Esophagus squamous epithelium (tissue), 5 donors: ENCODE measurements around the gene HECTD4. TPM values are rescaled to one million over a fixed set of nuclear protein-coding genes. Genes with fewer than 3 reads are reported as not detected.

ENCODE experiments used
- DNase-seq: peaks from one replicate; lab custom pipeline; 2025; lab: John Stamatoyannopoulos, UW
- H3K27ac ChIP-seq, 4 donors: fragments of 200-600 bp; sonication (generic); one replicate each; pipeline ENCODE4 v1.5.1; 2016 to 2019; ENCODE audit warnings: mild to moderate bottlenecking in 1 of 4
- H3K27me3 ChIP-seq, 4 donors: fragments of 200-600 bp; sonication (generic); 1 replicate in 3 of 4; 2 replicates in 1 of 4; pipeline versions ENCODE4 v1.5.1 to v1.6.0; 2017 to 2021; ENCODE audit warnings: antibody characterized with exemption in 1 of 4
- H3K36me3 ChIP-seq, 3 donors: fragments of 200-600 bp; sonication (generic); one replicate each; pipeline ENCODE4 v1.5.1; 2016 to 2019
- H3K4me1 ChIP-seq, 3 donors: fragments of 200-600 bp; sonication (generic); one replicate each; pipeline ENCODE4 v1.5.1; 2017 to 2019
- H3K4me3 ChIP-seq, 4 donors: fragments of 200-600 bp; sonication (generic); 1 replicate in 3 of 4; 2 replicates in 1 of 4; pipeline ENCODE4 v1.5.1; 2016 to 2019; ENCODE audit warnings: mild to moderate bottlenecking in 2 of 4, moderate library complexity in 1 of 4
- H3K9me3 ChIP-seq, 3 donors: fragments of 200-600 bp; sonication (generic); one replicate each; pipeline ENCODE4 v1.5.1; 2016 to 2019
- POLR2A ChIP-seq, 4 donors: fragments of 450-650 bp; IDR thresholded peaks; one replicate each; pipeline ENCODE4 v1.6.1; 2017; ENCODE audit warnings: antibody characterized with exemption in 4 of 4, mild to moderate bottlenecking in 4 of 4, moderate library complexity in 3 of 4
- WGBS, 2 donors: methylation state at CpG; one replicate each; pipeline ENCODE4 v1.1.5; 2018; 5-methylcytosine and 5-hydroxymethylcytosine counted together
- intact Hi-C: fragments of 100-400 bp; cut with DNase I; formaldehyde crosslinking; loops from one replicate; pipeline ENCODE4 v1.15.0; 2022
- total RNA-seq, 4 donors: library from RNA; depleted of rRNA; stranded (reverse); fragments of >200 nt; gene quantifications; one replicate each; pipeline ENCODE4 v1.1.0, GENCODE V29; 2016
- TF ChIP-seq, protein P1 (sequence below), 6 experiments: fragments of 450-650 bp in 4 of 6; fragments of 200-600 bp in 2 of 6; sonication (generic) in 2 of 6; IDR thresholded peaks; one replicate each; pipeline ENCODE4 v1.5.1; 2016 to 2019; ENCODE audit warnings: antibody characterized with exemption in 6 of 6, mild to moderate bottlenecking in 4 of 6, moderate library complexity in 4 of 6
- donor health status: DM: yes; HTN: yes; CAD: no.

Gene HECTD4
- total RNA-seq, 4 donors from 2014 or later, result 15.4 to 53.4 (median 33.4) TPM

DNA sequence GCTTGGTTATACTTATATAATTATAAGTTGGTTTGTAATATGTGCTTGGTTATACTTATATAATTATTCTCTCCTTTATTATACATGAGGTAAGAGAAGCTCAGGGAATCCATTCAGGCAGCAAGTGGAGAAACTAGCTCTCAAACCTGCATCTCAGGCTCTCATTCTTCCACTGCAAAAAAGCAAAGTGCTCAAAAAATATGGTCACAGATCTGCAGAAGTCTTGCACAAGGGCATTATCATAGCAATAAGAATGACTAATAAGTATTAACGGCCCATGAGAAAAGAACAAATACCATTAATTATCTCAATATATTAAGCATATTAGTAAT, 257.3 kb downstream of the HECTD4 start:
- intact Hi-C loops, result no loop called here
- Histone ChIP-seq H3K4me1 (peaks cover 43 to 81% (median 67%) of the 10 kb centered on the region in 3 donors), H3K4me3 (peak overlapping the region in 3 of 4 donors; percentile 68 to 87 (median 71)), H3K36me3 (no peaks in the 10 kb centered on the region), H3K27ac (peak overlapping the region in 3 of 4 donors; percentile 2 to 92 (median 88)), H3K27me3 (no peaks in the 10 kb centered on the region), H3K9me3 (no peaks in the 10 kb centered on the region)
- 0% methylated on average over 1 of the region's 1 CpG for WGBS, 2 donors
- TF ChIP-seq, protein P1, sequence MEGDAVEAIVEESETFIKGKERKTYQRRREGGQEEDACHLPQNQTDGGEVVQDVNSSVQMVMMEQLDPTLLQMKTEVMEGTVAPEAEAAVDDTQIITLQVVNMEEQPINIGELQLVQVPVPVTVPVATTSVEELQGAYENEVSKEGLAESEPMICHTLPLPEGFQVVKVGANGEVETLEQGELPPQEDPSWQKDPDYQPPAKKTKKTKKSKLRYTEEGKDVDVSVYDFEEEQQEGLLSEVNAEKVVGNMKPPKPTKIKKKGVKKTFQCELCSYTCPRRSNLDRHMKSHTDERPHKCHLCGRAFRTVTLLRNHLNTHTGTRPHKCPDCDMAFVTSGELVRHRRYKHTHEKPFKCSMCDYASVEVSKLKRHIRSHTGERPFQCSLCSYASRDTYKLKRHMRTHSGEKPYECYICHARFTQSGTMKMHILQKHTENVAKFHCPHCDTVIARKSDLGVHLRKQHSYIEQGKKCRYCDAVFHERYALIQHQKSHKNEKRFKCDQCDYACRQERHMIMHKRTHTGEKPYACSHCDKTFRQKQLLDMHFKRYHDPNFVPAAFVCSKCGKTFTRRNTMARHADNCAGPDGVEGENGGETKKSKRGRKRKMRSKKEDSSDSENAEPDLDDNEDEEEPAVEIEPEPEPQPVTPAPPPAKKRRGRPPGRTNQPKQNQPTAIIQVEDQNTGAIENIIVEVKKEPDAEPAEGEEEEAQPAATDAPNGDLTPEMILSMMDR (IDR thresholded peaks at IDR 0.05), result no peak
- no peak for TF ChIP-seq POLR2A (IDR thresholded peaks at IDR 0.05)
- no peak for DNase-seq

DNA sequence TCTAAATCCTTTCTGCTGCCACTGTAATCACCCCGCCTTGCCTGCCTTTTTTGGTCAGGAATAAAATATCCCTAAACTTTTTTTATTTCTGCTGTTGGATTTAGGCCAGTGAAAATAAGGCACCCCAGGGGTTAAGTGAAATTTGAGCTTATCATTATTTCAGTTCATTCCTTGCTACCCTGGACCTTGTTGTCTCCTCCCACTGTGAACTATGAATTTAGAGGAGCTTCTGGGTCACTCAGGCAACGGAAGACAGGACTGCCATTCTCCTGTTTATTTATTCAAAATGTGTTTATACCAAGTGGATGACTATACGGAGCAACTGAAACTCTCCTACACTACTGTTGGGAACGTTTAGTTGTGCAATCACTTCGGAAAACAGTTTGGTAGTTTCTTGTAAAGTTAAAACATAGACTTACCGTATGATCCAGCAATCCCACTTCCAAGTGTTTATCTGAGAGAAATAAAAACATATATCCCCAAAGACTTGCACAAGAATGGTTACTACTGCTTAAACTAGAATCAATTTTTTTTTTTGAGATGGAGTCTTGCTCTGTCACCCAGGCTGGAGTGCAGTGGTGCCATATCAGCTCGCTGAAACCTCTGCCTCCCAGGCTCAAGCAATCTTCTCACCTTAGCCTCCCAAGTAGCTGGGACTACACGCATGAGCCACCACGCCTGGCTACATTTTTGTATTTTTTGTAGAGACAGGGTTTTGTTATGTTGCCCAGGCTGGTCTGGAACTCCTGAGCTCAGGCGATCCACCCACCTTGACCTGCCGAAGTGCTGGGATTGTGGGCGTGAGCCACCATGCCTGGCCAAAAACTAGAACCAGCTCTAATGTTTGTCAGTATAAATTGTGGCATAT, 259.2 kb downstream of the HECTD4 start:
- Histone ChIP-seq H3K9me3 (no peaks in the 10 kb centered on the region), H3K36me3 (no peaks in the 10 kb centered on the region), H3K4me1 (peaks cover 33 to 64% (median 48%) of the 10 kb centered on the region in 3 donors), H3K4me3 (no peak overlapping the region), H3K27me3 (no peaks in the 10 kb centered on the region), H3K27ac (peak overlapping the region; percentile 68 to 92 (median 84))
- TF ChIP-seq POLR2A (IDR thresholded peaks at IDR 0.05), result no peak
- TF ChIP-seq, protein P1 (IDR thresholded peaks at IDR 0.05), result no peak
- DNase-seq, result no peak
- WGBS, 2 donors, result 49 to 56% methylated on average over 12 of the region's 12 CpGs
- intact Hi-C loops, result no loop called here

DNA sequence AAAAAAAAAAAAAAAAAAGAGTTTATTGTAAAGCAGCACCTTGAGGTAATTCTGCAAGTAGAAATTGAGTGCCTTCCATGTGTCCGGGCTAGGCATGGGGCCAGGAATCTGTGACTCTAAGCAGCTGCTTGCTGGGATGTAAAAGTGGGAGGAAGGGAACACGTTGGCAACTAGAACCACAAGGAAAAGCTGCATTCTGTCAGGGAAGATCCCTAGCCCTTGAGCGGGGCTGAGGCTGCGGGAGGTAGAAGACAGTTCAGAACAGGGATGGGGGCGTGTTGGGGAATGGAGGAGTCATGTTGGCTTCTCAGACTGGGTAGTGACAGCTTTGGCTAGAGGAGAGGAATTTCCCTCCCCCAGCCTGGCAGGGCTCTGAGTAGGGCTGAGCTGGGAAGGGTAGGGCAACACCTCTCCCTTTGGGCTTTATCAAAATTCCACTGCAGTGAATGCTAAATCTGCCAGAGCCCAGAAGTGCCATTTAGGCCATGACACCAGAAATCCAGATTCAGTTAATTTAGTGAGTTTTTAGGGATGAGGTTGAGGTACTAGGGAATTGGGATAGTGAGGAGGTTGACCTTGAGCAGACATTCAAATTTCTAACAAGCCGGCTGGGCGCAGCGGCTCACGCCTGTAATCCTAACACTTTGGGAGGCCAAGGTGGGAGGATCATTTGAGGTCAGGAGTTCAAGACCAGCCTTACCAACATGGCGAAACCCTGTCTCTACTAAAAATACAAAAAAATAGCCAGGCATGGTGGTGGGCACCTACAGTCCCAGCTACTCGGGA, 260.3 kb downstream of the HECTD4 start:
- 55 to 56% methylated on average over 7 to 11 of the region's 11 CpGs for WGBS, 2 donors
- Histone ChIP-seq H3K27me3 (no peaks in the 10 kb centered on the region), H3K36me3 (no peaks in the 10 kb centered on the region), H3K9me3 (no peaks in the 10 kb centered on the region), H3K4me1 (peaks cover 24 to 64% (median 45%) of the 10 kb centered on the region in 3 donors), H3K27ac (peak overlapping the region; percentile 68 to 92 (median 84)), H3K4me3 (peak overlapping the region in 1 of 4 donors; percentile 2)
- intact Hi-C loops, result no loop called here
- no peak for DNase-seq
- TF ChIP-seq, protein P1 (IDR thresholded peaks at IDR 0.05), result no peak

DNA sequence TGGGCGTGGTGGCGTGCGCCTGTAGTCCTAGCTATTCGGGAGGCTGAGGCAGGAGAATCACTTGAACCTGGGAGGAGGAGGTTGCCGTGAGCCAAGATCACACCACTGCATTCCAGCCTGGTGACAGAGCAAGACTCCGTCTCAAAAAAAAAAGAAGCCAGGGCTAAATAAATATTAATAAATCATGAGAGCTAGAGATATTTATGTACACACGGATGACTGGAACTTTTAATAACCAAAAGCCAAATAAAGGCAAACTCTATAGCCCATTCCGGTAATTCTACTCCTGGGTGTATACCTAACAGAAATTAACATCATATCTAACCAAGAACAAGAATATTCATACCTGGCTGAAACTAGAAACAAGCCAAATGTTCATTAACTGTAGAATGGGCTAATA, 264.5 kb downstream of the HECTD4 start:
- intact Hi-C loops, result no loop called here
- Histone ChIP-seq H3K4me1 (peaks cover 15 to 68% (median 49%) of the 10 kb centered on the region in 3 donors), H3K27me3 (no peaks in the 10 kb centered on the region), H3K4me3 (no peak overlapping the region), H3K9me3 (no peaks in the 10 kb centered on the region), H3K36me3 (no peaks in the 10 kb centered on the region), H3K27ac (peak overlapping the region in 2 of 4 donors; percentile 62 to 95)
- no peak for TF ChIP-seq POLR2A (IDR thresholded peaks at IDR 0.05)
- TF ChIP-seq, protein P1 (IDR thresholded peaks at IDR 0.05), result no peak
- no peak for DNase-seq
- 49 to 74% methylated on average over 8 of the region's 8 CpGs for WGBS, 2 donors
